WTC11 (cell line): ENCODE data around the gene RPUSD3. TPM values are rescaled to one million over a fixed set of nuclear protein-coding genes. Genes with fewer than 3 reads are reported as not detected.

Experiments
- ATAC-seq: fragments of 200-7000 bp; cut with Tn5 transposase; 2 replicates; pipeline ENCODE4 v1.10.0; 2021; ENCODE audit warnings: mild to moderate bottlenecking, moderate library complexity
- CTCF ChIA-PET: fragments of 300-600 bp; sonication (Branson Sonifier 250); formaldehyde crosslinking; loops from one replicate; lab custom pipeline; 2021; ENCODE audit warnings: antibody characterized with exemption; lab: Charles Lee
- POLR2A ChIA-PET: fragments of 350-600 bp; sonication (Branson Sonifier 250); formaldehyde crosslinking; loops from one replicate; lab custom pipeline; 2021; ENCODE audit warnings: antibody characterized with exemption; lab: Charles Lee
- DNase-seq: peaks from one replicate; pipeline ENCODE4 v3.0.0; 2021; ENCODE audit warnings: low spot score
- H3K27ac Mint-ChIP-seq: 2 replicates; pipeline ENCODE4 v1.8.0; 2021; ENCODE audit warnings: mixed read lengths
- H3K27me3 Mint-ChIP-seq: 2 replicates; pipeline ENCODE4 v1.8.0; 2021; ENCODE audit warnings: low read depth, mild to moderate bottlenecking, moderate library complexity, mixed read lengths
- H3K36me3 Mint-ChIP-seq: 2 replicates; pipeline ENCODE4 v1.8.0; 2021; ENCODE audit warnings: mixed read lengths
- H3K4me1 Mint-ChIP-seq: 2 replicates; pipeline ENCODE4 v1.8.0; 2022; ENCODE audit warnings: mixed read lengths
- H3K4me3 Mint-ChIP-seq: 2 replicates; pipeline ENCODE4 v1.8.0; 2021; ENCODE audit warnings: mild to moderate bottlenecking, moderate library complexity, mixed read lengths
- H3K9me3 Mint-ChIP-seq: 2 replicates; pipeline ENCODE4 v1.8.0; 2021; ENCODE audit warnings: mixed read lengths
- CREM ChIP-seq: sonication (generic); formaldehyde crosslinking; IDR thresholded peaks from 2 replicates; pipeline ENCODE4 v1.8.1; 2022; ENCODE audit warnings: mild to moderate bottlenecking, missing genetic modification reagents, moderate library complexity
- EMX1 ChIP-seq: fragments of 250-450 bp; sonication (Bioruptor Pico); IDR thresholded peaks from 2 replicates; pipeline ENCODE4 v1.8.0; 2021; ENCODE audit warnings: mild to moderate bottlenecking
- GRHL2 ChIP-seq: fragments of 250-450 bp; sonication (Bioruptor Pico); IDR thresholded peaks from 2 replicates; pipeline ENCODE4 v1.8.0; 2022; ENCODE audit warnings: mild to moderate bottlenecking, moderate library complexity; ENCODE audit not compliant: insufficient replicate concordance, severe bottlenecking
- JUN ChIP-seq: sonication (generic); formaldehyde crosslinking; IDR thresholded peaks from 2 replicates; pipeline ENCODE4 v1.8.0; 2023; ENCODE audit warnings: mild to moderate bottlenecking, missing genetic modification reagents
- KAT7 ChIP-seq: sonication (generic); formaldehyde crosslinking; IDR thresholded peaks from 2 replicates; pipeline ENCODE4 v1.8.1; 2023; ENCODE audit warnings: missing genetic modification reagents, mild to moderate bottlenecking, borderline replicate concordance
- ZNF219 ChIP-seq: sonication (generic); formaldehyde crosslinking; IDR thresholded peaks from 2 replicates; pipeline ENCODE4 v1.8.0; 2023; ENCODE audit warnings: missing genetic modification reagents, mild to moderate bottlenecking, borderline replicate concordance
- total RNA-seq: library from RNA; stranded (reverse); gene quantifications from 3 replicates; pipeline ENCODE4 v1.2.3, GENCODE V29; 2021
- TF ChIP-seq, protein P1 (sequence below): fragments of 250-450 bp; sonication (Bioruptor Pico); IDR thresholded peaks from 2 replicates; pipeline ENCODE4 v2.1.2; 2022; ENCODE audit warnings: mild to moderate bottlenecking, moderate library complexity
- TF ChIP-seq, protein P2 (sequence below): fragments of 250-450 bp; sonication (Bioruptor Pico); IDR thresholded peaks from 2 replicates; pipeline ENCODE4 v1.9.0; 2021; ENCODE audit warnings: mild to moderate bottlenecking
- TF ChIP-seq, protein P3 (sequence below): sonication (generic); formaldehyde crosslinking; IDR thresholded peaks from 2 replicates; pipeline ENCODE4 v1.8.1; 2022; ENCODE audit warnings: low read depth, missing genetic modification reagents, borderline replicate concordance
- TF ChIP-seq, protein P4 (sequence below): sonication (generic); formaldehyde crosslinking; IDR thresholded peaks from 2 replicates; pipeline ENCODE4 v1.8.1; 2022; ENCODE audit warnings: mild to moderate bottlenecking, missing genetic modification reagents, moderate library complexity, borderline replicate concordance
- TF ChIP-seq, protein P5 (sequence below): sonication (generic); formaldehyde crosslinking; IDR thresholded peaks from 2 replicates; pipeline ENCODE4 v1.8.1; 2023; ENCODE audit warnings: mild to moderate bottlenecking, moderate library complexity, missing genetic modification reagents
- TF ChIP-seq, protein P6 (sequence below): sonication (generic); formaldehyde crosslinking; IDR thresholded peaks from 2 replicates; pipeline ENCODE4 v1.8.1; 2022; ENCODE audit warnings: low read depth, mild to moderate bottlenecking, moderate library complexity, missing genetic modification reagents, borderline replicate concordance
- TF ChIP-seq, protein P7 (sequence below): sonication (generic); formaldehyde crosslinking; IDR thresholded peaks from 2 replicates; pipeline ENCODE4 v1.8.0; 2022; ENCODE audit warnings: mild to moderate bottlenecking, missing genetic modification reagents
- TF ChIP-seq, protein P8 (sequence below): fragments of 250-450 bp; sonication (Bioruptor Pico); IDR thresholded peaks from 2 replicates; pipeline ENCODE4 v1.8.0; 2021; ENCODE audit warnings: mild to moderate bottlenecking

RPUSD3 gene
- total RNA-seq, 1 experiment from 2014 or later: 95.5 TPM

DNA sequence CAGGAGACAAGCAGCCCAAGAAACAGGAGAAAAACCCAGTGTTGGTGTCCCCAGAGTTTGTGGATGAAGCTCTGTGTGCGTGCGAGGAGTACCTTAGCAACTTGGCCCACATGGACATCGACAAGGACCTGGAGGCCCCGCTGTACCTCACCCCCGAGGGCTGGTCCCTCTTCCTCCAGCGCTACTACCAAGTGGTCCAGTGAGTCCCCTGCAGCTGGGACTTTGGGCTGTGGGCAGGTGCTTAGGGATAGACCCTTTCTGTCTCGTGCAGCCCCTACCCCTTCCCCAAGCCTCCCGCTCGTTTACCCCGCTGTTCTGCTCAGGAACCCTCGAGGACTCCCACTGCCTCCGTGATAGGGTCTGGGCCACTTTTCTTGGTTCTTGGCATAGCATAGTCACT is 23.3 kb downstream of the RPUSD3 start:
- H3K36me3 Mint-ChIP-seq: no peaks in the 10 kb centered on the region
- TF ChIP-seq, protein P1, sequence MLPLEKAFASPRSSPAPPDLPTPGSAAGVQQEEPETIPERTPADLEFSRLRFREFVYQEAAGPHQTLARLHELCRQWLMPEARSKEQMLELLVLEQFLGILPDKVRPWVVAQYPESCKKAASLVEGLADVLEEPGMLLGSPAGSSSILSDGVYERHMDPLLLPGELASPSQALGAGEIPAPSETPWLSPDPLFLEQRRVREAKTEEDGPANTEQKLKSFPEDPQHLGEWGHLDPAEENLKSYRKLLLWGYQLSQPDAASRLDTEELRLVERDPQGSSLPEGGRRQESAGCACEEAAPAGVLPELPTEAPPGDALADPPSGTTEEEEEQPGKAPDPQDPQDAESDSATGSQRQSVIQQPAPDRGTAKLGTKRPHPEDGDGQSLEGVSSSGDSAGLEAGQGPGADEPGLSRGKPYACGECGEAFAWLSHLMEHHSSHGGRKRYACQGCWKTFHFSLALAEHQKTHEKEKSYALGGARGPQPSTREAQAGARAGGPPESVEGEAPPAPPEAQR (CRISPR knock-in tag): no peak
- TF ChIP-seq, protein P2, sequence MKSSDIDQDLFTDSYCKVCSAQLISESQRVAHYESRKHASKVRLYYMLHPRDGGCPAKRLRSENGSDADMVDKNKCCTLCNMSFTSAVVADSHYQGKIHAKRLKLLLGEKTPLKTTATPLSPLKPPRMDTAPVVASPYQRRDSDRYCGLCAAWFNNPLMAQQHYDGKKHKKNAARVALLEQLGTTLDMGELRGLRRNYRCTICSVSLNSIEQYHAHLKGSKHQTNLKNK (CRISPR knock-in tag): no peak
- TF ChIP-seq GRHL2 (CRISPR knock-in tag) (no peak), ZNF219 (CRISPR knock-in tag) (no peak), JUN (CRISPR knock-in tag) (no peak), CREM (CRISPR knock-in tag) (no peak)
- TF ChIP-seq, protein P3, sequence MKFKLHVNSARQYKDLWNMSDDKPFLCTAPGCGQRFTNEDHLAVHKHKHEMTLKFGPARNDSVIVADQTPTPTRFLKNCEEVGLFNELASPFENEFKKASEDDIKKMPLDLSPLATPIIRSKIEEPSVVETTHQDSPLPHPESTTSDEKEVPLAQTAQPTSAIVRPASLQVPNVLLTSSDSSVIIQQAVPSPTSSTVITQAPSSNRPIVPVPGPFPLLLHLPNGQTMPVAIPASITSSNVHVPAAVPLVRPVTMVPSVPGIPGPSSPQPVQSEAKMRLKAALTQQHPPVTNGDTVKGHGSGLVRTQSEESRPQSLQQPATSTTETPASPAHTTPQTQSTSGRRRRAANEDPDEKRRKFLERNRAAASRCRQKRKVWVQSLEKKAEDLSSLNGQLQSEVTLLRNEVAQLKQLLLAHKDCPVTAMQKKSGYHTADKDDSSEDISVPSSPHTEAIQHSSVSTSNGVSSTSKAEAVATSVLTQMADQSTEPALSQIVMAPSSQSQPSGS: no peak
- H3K9me3 Mint-ChIP-seq: no peaks in the 10 kb centered on the region
- no peak for DNase-seq
- H3K4me1 Mint-ChIP-seq: peaks cover 3% of the 10 kb centered on the region
- H3K27me3 Mint-ChIP-seq: no peaks in the 10 kb centered on the region; the same call in 1 of the 2 replicates
- POLR2A ChIA-PET: no interaction called here
- H3K27ac Mint-ChIP-seq: no peak overlapping the region
- no peak overlapping the region for H3K4me3 Mint-ChIP-seq
- CTCF ChIA-PET: interaction anchor here (1.1 kb wide), 1 partner anchor 28 kb away, joined by 3 read pairs; the partner anchor contains the start of gene ARPC4
- ATAC-seq: peak; percentile 7; the same call in 1 of the 2 replicates

DNA sequence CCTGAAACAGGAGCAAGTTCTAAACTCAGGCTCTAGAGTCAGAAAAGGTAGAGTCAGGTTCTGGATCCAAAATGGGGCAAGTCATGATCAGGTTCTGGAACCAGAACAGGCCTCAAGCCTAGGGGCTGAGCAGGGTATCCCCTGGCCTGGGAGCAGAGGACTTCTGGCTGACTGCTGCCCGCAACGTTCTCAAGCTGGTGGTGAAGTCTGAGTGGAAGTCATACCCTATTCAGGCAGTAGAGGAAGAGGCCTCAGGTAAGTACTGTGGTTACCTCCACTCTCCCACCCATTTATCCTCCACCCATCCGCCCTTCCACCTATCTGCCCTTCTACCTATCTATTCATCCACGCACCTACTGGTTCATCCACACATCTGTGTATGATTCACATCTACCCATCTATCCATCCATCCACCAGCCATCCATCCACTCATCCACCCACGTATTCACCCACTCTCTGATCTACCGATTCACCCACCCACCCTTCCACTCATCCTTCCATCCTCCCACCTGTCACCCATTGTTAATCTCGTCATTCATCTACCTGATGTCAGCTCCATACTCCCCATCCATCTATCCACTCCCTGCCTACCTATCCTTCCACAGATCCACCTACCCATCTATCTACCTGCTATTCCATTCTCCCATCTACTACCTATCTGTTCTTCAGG is 25.0 kb downstream of the RPUSD3 start:
- no peaks in the 10 kb centered on the region; the same call in 1 of the 2 replicates for H3K27me3 Mint-ChIP-seq
- no peaks in the 10 kb centered on the region for H3K36me3 Mint-ChIP-seq
- H3K4me3 Mint-ChIP-seq: no peak overlapping the region
- no peak overlapping the region for H3K27ac Mint-ChIP-seq
- TF ChIP-seq, protein P4, sequence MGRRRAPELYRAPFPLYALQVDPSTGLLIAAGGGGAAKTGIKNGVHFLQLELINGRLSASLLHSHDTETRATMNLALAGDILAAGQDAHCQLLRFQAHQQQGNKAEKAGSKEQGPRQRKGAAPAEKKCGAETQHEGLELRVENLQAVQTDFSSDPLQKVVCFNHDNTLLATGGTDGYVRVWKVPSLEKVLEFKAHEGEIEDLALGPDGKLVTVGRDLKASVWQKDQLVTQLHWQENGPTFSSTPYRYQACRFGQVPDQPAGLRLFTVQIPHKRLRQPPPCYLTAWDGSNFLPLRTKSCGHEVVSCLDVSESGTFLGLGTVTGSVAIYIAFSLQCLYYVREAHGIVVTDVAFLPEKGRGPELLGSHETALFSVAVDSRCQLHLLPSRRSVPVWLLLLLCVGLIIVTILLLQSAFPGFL: no peak
- no peak for TF ChIP-seq EMX1 (CRISPR knock-in tag)
- TF ChIP-seq, protein P5, sequence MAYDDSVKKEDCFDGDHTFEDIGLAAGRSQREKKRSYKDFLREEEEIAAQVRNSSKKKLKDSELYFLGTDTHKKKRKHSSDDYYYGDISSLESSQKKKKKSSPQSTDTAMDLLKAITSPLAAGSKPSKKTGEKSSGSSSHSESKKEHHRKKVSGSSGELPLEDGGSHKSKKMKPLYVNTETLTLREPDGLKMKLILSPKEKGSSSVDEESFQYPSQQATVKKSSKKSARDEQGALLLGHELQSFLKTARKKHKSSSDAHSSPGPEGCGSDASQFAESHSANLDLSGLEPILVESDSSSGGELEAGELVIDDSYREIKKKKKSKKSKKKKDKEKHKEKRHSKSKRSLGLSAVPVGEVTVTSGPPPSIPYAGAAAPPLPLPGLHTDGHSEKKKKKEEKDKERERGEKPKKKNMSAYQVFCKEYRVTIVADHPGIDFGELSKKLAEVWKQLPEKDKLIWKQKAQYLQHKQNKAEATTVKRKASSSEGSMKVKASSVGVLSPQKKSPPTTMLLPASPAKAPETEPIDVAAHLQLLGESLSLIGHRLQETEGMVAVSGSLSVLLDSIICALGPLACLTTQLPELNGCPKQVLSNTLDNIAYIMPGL (CRISPR knock-in tag): no peak
- no peak for TF ChIP-seq GRHL2 (CRISPR knock-in tag)
- no peak for TF ChIP-seq KAT7 (CRISPR knock-in tag)
- TF ChIP-seq, protein P6, sequence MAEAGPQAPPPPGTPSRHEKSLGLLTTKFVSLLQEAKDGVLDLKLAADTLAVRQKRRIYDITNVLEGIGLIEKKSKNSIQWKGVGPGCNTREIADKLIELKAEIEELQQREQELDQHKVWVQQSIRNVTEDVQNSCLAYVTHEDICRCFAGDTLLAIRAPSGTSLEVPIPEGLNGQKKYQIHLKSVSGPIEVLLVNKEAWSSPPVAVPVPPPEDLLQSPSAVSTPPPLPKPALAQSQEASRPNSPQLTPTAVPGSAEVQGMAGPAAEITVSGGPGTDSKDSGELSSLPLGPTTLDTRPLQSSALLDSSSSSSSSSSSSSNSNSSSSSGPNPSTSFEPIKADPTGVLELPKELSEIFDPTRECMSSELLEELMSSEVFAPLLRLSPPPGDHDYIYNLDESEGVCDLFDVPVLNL (CRISPR knock-in tag): no peak
- TF ChIP-seq, protein P7, sequence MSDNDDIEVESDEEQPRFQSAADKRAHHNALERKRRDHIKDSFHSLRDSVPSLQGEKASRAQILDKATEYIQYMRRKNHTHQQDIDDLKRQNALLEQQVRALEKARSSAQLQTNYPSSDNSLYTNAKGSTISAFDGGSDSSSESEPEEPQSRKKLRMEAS (CRISPR knock-in tag): no peak
- TF ChIP-seq, protein P8, sequence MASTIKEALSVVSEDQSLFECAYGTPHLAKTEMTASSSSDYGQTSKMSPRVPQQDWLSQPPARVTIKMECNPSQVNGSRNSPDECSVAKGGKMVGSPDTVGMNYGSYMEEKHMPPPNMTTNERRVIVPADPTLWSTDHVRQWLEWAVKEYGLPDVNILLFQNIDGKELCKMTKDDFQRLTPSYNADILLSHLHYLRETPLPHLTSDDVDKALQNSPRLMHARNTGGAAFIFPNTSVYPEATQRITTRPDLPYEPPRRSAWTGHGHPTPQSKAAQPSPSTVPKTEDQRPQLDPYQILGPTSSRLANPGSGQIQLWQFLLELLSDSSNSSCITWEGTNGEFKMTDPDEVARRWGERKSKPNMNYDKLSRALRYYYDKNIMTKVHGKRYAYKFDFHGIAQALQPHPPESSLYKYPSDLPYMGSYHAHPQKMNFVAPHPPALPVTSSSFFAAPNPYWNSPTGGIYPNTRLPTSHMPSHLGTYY (CRISPR knock-in tag): no peak
- ChIA-PET CTCF (interaction anchor here (1.0 to 1.1 kb wide), 2 partner anchors 115 to 128 kb away, joined by 3 to 4 read pairs; partner anchors contain the start of gene CRELD1), POLR2A (no interaction called here)
- DNase-seq (no peak), ATAC-seq (no peak)
- H3K4me1 Mint-ChIP-seq: no peaks in the 10 kb centered on the region
- H3K9me3 Mint-ChIP-seq: no peaks in the 10 kb centered on the region
